GM19468 (cell line): ENCODE data around the gene ANKRD30B.
"Not testable (repeated sequence)": the region's sequence is repeated elsewhere in the genome, so short reads cannot be mapped to it uniquely, and the experiment has no call there.

Source experiments
- ATAC-seq: cut with Tn5 transposase; IDR thresholded peaks from one replicate; pipeline ENCODE4 v1.9.1; 2021; ENCODE audit warnings: mild to moderate bottlenecking, moderate library complexity, moderate number of reproducible peaks; ENCODE audit not compliant: unreplicated experiment; ENCODE audit errors: extremely low read depth

Gene ANKRD30B, protein sequence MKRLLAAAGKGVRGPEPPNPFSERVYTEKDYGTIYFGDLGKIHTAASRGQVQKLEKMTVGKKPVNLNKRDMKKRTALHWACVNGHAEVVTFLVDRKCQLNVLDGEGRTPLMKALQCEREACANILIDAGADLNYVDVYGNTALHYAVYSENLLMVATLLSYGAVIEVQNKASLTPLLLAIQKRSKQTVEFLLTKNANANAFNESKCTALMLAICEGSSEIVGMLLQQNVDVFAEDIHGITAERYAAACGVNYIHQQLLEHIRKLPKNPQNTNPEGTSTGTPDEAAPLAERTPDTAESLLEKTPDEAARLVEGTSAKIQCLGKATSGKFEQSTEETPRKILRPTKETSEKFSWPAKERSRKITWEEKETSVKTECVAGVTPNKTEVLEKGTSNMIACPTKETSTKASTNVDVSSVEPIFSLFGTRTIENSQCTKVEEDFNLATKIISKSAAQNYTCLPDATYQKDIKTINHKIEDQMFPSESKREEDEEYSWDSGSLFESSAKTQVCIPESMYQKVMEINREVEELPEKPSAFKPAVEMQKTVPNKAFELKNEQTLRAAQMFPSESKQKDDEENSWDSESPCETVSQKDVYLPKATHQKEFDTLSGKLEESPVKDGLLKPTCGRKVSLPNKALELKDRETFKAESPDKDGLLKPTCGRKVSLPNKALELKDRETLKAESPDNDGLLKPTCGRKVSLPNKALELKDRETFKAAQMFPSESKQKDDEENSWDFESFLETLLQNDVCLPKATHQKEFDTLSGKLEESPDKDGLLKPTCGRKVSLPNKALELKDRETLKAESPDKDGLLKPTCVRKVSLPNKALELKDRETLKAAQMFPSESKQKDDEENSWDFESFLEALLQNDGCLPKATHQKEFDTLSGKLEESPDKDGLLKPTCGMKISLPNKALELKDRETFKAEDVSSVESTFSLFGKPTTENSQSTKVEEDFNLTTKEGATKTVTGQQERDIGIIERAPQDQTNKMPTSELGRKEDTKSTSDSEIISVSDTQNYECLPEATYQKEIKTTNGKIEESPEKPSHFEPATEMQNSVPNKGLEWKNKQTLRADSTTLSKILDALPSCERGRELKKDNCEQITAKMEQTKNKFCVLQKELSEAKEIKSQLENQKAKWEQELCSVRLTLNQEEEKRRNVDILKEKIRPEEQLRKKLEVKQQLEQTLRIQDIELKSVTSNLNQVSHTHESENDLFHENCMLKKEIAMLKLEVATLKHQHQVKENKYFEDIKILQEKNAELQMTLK (N-terminal part only)

GRCh38 chr18:14747513-14748474 lies at the start of gene ANKRD30B:
Gene ANKRD30B (plus strand): TSS chr18:14748172. CDS start chr18:14748420, 248 bp downstream.
- no peak for ATAC-seq

- ATAC-seq = not testable (repeated sequence)
Observed at GRCh38 chr18:14701286-14702040, 46.5 kb upstream of the ANKRD30B start.

DNA sequence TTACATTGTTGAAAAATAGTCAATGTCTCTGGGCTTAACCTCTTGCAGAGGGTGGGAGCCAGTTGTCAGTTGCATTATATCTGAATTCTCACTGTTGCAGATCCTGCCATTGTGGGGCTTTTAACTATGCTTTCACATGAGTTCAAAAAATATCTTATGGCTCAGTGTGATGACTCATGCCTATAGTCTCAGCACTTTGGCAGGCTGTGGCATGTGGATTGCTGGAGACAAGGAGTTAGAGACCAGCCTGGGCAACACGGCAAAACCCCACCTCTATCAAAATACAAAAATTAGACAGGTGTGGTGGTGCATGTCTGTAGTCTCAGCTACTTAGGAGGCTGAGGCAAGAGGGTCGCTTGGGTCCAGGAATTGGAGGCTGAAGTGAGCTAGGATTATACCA lies 38.2 kb upstream of the ANKRD30B start:
- not testable (repeated sequence) for ATAC-seq

DNA sequence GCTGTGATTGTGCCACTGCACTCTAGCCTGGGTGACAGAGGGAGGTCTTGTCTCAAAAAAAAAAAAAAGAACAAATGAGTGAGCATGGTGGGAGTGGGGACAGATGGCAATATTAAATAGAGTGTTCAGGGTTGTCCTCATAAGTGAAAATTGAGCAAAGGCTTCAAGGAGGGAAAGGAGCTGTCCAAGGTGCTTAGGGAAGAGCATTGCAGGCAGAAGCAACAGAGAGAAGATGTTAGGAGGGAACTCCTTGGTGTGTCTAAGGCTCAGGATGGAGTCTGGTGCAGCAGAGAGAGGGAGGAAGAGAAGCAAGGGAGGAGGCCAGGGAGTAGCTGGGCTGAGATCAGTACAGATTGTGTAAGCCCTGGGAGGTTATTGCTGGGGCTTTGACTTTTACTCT lies 26.4 kb upstream of the ANKRD30B start:
- not testable (repeated sequence) for ATAC-seq

DNA sequence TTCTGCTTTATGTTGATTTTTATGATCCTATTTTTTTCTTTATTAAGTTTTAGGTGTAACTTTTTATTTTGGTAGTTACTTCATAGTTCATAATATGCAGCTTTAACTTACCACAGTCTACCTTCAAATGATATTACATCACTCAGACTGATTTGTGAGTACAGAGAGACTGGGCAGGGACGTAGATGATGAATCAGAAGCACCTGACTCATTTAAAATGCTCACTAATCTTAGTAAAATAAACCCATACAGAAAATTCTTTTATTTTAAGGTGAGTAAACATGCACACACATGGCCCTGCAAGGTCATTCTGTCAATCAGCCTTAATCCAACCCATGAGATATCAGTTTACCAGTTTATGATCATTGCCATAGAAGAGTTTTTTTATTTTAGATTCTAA lies 8.9 kb upstream of the ANKRD30B start:
- not testable (repeated sequence) for ATAC-seq

DNA sequence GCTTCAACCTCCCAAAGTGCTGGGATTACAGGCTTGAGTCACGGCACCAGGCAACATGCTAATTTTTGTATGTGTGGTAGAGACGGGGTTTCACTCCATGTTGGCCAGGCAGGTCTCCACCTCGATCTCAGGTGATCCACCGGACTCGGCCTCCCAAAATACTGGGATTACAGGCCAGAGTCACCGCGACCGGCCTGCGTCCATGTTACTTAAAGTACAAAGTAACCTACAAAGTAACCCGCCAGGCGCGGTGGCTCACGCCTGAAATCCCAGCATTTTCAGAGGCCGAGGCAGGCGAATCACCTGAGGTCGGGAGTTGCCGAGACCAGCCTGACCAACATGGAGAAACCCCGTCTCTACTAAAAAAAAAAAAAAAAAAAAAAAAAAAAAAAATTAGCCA lies 1.1 kb upstream of the ANKRD30B start:
- ATAC-seq = no peak

DNA sequence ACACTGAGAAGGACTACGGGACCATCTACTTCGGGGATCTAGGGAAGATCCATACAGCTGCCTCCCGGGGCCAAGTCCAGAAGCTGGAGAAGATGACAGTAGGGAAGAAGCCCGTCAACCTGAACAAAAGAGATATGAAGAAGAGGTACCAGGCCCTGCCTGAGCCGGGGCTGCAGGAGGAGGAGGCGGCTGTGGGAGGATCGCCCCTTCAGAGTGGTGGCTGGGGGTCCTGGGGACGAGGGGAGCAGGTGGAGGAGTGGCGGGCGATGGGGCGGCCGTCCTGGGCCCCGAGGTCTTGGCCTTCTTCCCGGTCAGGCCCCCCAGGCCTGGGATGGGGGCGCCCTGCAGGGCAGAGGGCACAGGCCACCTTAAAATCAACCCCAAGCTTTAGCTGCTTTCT lies 524 bp downstream of the ANKRD30B start:
- ATAC-seq = no peak

- ATAC-seq = not testable (repeated sequence)
Observed at GRCh38 chr18:14763566-14763965, 15.6 kb downstream of the ANKRD30B start.

GRCh38 chr18:14767474-14767873 lies 19.5 kb downstream of the ANKRD30B start:
- no peak for ATAC-seq

DNA sequence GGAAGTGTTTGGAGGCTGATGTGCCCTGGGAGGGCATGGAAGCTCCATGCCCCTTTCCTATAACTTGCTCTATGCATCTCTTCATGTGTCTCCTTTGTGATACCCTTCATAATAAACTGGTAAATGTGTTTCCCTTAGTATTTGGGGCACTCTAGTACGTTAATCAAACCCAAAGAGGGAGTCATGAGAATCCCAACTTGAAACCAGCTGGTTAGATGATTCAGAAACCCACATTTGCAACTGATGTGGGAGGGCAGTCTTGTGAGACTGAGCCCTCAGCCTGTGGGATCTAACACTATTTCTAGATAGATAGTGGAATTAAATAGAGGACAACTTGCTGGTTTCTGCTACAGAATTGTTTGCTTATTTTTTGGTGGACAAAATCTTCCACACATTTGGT lies 20.3 kb downstream of the ANKRD30B start:
- no peak for ATAC-seq

- ATAC-seq = no peak
Observed at GRCh38 chr18:14769381-14769780, 21.4 kb downstream of the ANKRD30B start.

DNA sequence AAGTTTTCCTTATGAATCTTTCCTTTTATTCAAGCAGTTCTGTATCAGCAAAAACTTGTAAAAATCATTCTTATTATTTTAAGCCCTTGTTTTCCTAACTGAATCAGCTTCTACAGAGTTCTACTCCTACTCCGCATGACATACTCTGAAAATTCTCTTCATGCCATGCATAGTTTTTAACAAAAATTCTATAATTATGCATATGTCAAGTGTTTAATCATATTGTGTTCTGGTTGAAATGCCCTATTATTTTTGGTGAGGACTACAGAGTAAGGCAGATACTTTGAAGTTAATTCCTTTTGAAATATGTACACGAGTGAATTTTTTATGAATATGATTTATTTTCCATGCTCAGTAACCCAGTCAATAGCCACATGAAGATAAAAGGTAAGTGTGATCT lies 28.8 kb downstream of the ANKRD30B start:
- no peak for ATAC-seq

DNA sequence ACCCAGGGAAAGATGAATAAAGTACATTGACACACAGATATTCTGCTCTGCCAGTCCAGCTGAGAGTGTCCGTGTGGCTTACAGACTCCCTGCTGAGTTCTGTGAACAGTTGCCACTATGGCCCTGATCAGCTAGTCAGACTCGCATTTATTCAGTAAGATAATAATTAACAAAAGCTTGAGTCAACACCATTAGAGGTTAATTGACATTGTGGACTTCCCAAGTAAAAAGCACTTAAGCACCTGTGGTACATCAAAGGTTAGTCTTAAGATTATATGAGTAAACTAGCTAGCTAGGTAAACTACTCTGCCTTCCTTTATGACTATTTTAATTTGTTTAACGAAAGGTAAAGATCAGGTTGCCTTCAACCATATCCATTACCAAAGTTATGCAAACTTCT lies 33.7 kb downstream of the ANKRD30B start:
- no peak for ATAC-seq

- no peak for ATAC-seq
Observed at GRCh38 chr18:14784133-14784532, 36.2 kb downstream of the ANKRD30B start.

GRCh38 chr18:14796876-14797275 lies 48.9 kb downstream of the ANKRD30B start:
- not testable (repeated sequence) for ATAC-seq

DNA sequence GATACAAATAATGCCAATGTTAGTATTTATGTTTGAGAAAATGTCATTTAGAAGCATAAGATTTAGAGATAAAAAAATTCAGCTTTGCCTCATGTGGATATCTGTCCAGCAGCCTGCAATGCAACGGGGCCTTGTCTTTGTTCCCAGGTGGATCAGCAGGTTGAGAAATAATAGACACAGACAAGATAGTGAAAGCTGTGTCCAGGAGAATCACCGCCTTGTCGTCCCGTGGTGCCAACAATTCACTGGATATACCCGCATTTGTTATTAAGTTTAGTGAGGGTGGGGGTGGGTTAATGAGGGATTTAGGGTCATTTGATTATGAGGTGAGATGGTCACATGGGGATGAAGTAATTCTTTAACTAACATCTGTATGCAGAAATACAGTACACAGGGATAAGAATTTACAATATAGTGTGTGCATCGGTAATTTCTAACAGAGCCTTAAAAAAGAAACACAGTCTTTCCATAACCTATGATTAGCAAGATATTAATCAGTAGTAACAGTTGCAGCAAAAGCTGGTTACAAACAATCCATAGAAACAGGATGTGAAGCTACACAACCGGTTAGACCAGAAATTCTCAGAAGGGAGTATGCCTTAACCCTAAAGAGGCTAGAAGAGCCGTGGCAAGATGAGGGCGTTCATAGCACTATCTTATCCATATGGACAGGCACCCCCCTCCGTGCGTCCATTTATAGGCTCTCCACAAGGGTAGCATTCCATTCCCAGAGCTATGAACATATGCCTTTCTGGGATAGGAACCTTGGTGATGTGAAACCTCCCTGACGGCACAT lies 50.2 kb downstream of the ANKRD30B start:
- not testable (repeated sequence) for ATAC-seq

- ATAC-seq = not testable (repeated sequence)
Observed at GRCh38 chr18:14811081-14811480, 63.1 kb downstream of the ANKRD30B start.
